CD14-positive monocyte (primary cell): ENCODE measurements around the gene MYO5C. TPM values are rescaled to one million over a fixed set of nuclear protein-coding genes. Genes with fewer than 3 reads are reported as not detected.

Source experiments
- DNase-seq, 3 donors: peaks; one replicate each; pipeline ENCODE4 v3.0.0-alpha.2; 2011 to 2022
- H2AFZ ChIP-seq: 2 replicates; pipeline ENCODE4 v1.6.0; 2012; ENCODE audit warnings: mild to moderate bottlenecking, low read depth, low read length, inconsistent platforms; ENCODE audit not compliant: insufficient read depth, poor library complexity, severe bottlenecking
- H3K27ac ChIP-seq, 2 donors: 1 replicate in 1 of 2; 2 replicates in 1 of 2; pipeline ENCODE4 v1.5.1; 2012 to 2013; ENCODE audit warnings: low read length in 2 of 2, control low read depth in 1 of 2, inconsistent platforms in 1 of 2, low read depth in 1 of 2, mild to moderate bottlenecking in 1 of 2
- H3K27me3 ChIP-seq, 2 donors: one replicate each; pipeline versions ENCODE4 v1.6.0 to v1.6.1; 2011 to 2013; ENCODE audit warnings: low read length in 2 of 2; ENCODE audit not compliant: control insufficient read depth in 2 of 2, insufficient read depth in 2 of 2
- H3K36me3 ChIP-seq, 2 donors: replicated peaks in 1 of 2; 1 replicate in 1 of 2; 2 replicates in 1 of 2; pipeline versions ENCODE4 v1.5.1 to v1.6.1; 2012 to 2013; ENCODE audit warnings: low read length in 2 of 2, control low read depth in 1 of 2, inconsistent platforms in 1 of 2, mild to moderate bottlenecking in 1 of 2; ENCODE audit not compliant: insufficient read depth in 2 of 2, control insufficient read depth in 1 of 2
- H3K4me1 ChIP-seq, 2 donors: 1 replicate in 1 of 2; 2 replicates in 1 of 2; pipeline versions ENCODE4 v1.5.1 to v1.6.1; 2012 to 2013; ENCODE audit warnings: low read length in 2 of 2, control low read depth in 1 of 2, inconsistent platforms in 1 of 2, mild to moderate bottlenecking in 1 of 2, moderate library complexity in 1 of 2; ENCODE audit not compliant: insufficient read depth in 2 of 2, control insufficient read depth in 1 of 2
- H3K4me2 ChIP-seq: replicated peaks from 2 replicates; pipeline ENCODE3; 2012; ENCODE audit warnings: low read length, moderate library complexity, mild to moderate bottlenecking; ENCODE audit not compliant: poor library complexity, severe bottlenecking; ENCODE audit errors: extremely low read depth
- H3K4me3 ChIP-seq, 3 experiments: fragments of 200-600 bp in 1 of 3; sonication (generic) in 1 of 3; replicated peaks in 1 of 3; 1 replicate in 2 of 3; 2 replicates in 1 of 3; pipeline ENCODE4 v1.5.1; 2011 to 2013; ENCODE audit warnings: low read length in 3 of 3, mild to moderate bottlenecking in 3 of 3, control low read depth in 2 of 3, low read depth in 2 of 3, inconsistent platforms in 1 of 3, moderate library complexity in 1 of 3
- H3K79me2 ChIP-seq: 2 replicates; pipeline ENCODE4 v1.6.0; 2012; ENCODE audit warnings: mild to moderate bottlenecking, control low read depth, inconsistent platforms, low read length, moderate library complexity; ENCODE audit not compliant: insufficient read depth
- H3K9ac ChIP-seq: 2 replicates; pipeline ENCODE4 v1.6.0; 2017; ENCODE audit warnings: low read length, mild to moderate bottlenecking; ENCODE audit not compliant: insufficient read depth, poor library complexity, severe bottlenecking
- H3K9me3 ChIP-seq, 2 donors: replicated peaks in 1 of 2; 1 replicate in 1 of 2; 2 replicates in 1 of 2; pipeline versions ENCODE4 v1.5.1 to v1.6.1; 2012 to 2013; ENCODE audit warnings: low read length in 2 of 2, control low read depth in 1 of 2; ENCODE audit not compliant: control insufficient read depth in 1 of 2, insufficient read depth in 1 of 2
- H4K20me1 ChIP-seq: 2 replicates; pipeline ENCODE4 v1.6.0; 2012; ENCODE audit warnings: mild to moderate bottlenecking, low read length, control low read depth, moderate library complexity; ENCODE audit not compliant: insufficient read depth
- H3K27ac Mint-ChIP-seq, 7 donors: one replicate each; pipeline ENCODE4 v1.8.0; 2020; ENCODE audit warnings: mild to moderate bottlenecking in 7 of 7, mixed read lengths in 7 of 7, moderate library complexity in 6 of 7, inconsistent platforms in 2 of 7
- H3K27me3 Mint-ChIP-seq, 3 donors: one replicate each; pipeline ENCODE4 v1.8.0; 2021 to 2022; ENCODE audit warnings: low read depth in 3 of 3, mild to moderate bottlenecking in 3 of 3, mixed read lengths in 3 of 3, moderate library complexity in 3 of 3, inconsistent platforms in 1 of 3
- H3K36me3 Mint-ChIP-seq, 2 donors: one replicate each; pipeline ENCODE4 v1.8.0; 2020; ENCODE audit warnings: mixed read lengths in 2 of 2, inconsistent platforms in 1 of 2, mild to moderate bottlenecking in 1 of 2
- H3K4me1 Mint-ChIP-seq: one replicate; pipeline ENCODE4 v1.8.0; 2020; ENCODE audit warnings: mild to moderate bottlenecking, mixed read lengths
- H3K4me3 Mint-ChIP-seq, 2 donors: one replicate each; pipeline ENCODE4 v1.8.0; 2020; ENCODE audit warnings: mild to moderate bottlenecking in 2 of 2, mixed read lengths in 2 of 2, moderate library complexity in 1 of 2
- H3K9me3 Mint-ChIP-seq, 7 donors: one replicate each; pipeline ENCODE4 v1.8.0; 2020 to 2022; ENCODE audit warnings: mixed read lengths in 7 of 7, mild to moderate bottlenecking in 6 of 7, moderate library complexity in 6 of 7, inconsistent platforms in 2 of 7
- WGBS: methylation state at CpG from one replicate; pipeline ENCODE4 v1.1.5; 2013; ENCODE audit warnings: missing lambda C conversion rate; ENCODE audit not compliant: insufficient coverage; 5-methylcytosine and 5-hydroxymethylcytosine counted together
- intact Hi-C, 2 donors: fragments of 100-400 bp; cut with micrococcal nuclease; formaldehyde crosslinking; loops; one replicate each; pipeline versions ENCODE4 v1.15.0 to v1.15.1; 2023
- polyA plus RNA-seq, 3 donors: library from polyadenylated mRNA; depleted of rRNA in 1 of 3; unstranded in 2 of 3; stranded (reverse) in 1 of 3; fragments of 300-500 nt in 2 of 3; fragments of >200 nt in 1 of 3; fragmentation: Illumina TruSeq in 2 of 3; gene quantifications; 1 replicate in 2 of 3; 2 replicates in 1 of 3; pipeline ENCODE4 v1.2.3, GENCODE V29; 2012 to 2021
- TF ChIP-seq, protein P1 (sequence below): fragments of 200-600 bp; IDR thresholded peaks from one replicate; pipeline ENCODE4 v1.8.0; 2022; ENCODE audit warnings: antibody characterized with exemption, mild to moderate bottlenecking

Gene MYO5C
- polyA plus RNA-seq, 3 donors: 0.20 TPM; not detected in 2

DNA sequence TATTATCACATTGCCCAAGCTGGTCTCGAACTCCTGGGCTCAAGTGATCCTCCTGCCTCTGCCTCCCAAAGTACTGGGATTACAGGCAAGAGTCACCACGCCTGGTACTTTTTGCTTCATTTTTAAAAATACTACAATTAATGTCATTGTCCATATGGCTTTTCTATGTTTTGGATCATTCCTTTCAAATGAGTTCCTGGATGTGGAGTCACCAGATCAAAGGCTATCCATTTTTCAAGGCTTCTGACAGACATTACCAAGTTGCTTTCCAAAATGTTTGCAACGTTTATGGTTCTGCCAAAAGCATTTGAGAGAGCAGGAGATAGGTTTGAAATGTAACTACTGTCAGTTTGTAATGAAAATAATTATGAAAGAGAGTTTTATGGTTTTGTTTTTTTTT is 148.8 kb downstream of the MYO5C start:
- Histone ChIP-seq H4K20me1 (no peaks in the 10 kb centered on the region), H3K4me1 (no peaks in the 10 kb centered on the region), H3K9ac (no peak overlapping the region), H3K79me2 (no peaks in the 10 kb centered on the region), H3K36me3 (no peaks in the 10 kb centered on the region), H3K27me3 (no peaks in the 10 kb centered on the region), H3K9me3 (no peaks in the 10 kb centered on the region), H3K4me2 (no peak overlapping the region), H3K27ac (no peak overlapping the region), H3K4me3 (no peak overlapping the region), H2AFZ (no peak overlapping the region)
- DNase-seq: no peak
- H3K4me1 Mint-ChIP-seq: no peaks in the 10 kb centered on the region
- WGBS: 100% methylated on average over 2 of the region's 3 CpGs
- no peak overlapping the region for H3K27ac Mint-ChIP-seq
- intact Hi-C loops: no loop called here
- H3K9me3 Mint-ChIP-seq: peaks cover 0 to 4% (median 0%) of the 10 kb centered on the region in 7 donors
- no peak overlapping the region for H3K4me3 Mint-ChIP-seq
- H3K27me3 Mint-ChIP-seq: peaks cover 2 to 6% (median 3%) of the 10 kb centered on the region in 3 donors
- peaks cover 0 to 5% of the 10 kb centered on the region in 2 donors for H3K36me3 Mint-ChIP-seq
- TF ChIP-seq, protein P1, sequence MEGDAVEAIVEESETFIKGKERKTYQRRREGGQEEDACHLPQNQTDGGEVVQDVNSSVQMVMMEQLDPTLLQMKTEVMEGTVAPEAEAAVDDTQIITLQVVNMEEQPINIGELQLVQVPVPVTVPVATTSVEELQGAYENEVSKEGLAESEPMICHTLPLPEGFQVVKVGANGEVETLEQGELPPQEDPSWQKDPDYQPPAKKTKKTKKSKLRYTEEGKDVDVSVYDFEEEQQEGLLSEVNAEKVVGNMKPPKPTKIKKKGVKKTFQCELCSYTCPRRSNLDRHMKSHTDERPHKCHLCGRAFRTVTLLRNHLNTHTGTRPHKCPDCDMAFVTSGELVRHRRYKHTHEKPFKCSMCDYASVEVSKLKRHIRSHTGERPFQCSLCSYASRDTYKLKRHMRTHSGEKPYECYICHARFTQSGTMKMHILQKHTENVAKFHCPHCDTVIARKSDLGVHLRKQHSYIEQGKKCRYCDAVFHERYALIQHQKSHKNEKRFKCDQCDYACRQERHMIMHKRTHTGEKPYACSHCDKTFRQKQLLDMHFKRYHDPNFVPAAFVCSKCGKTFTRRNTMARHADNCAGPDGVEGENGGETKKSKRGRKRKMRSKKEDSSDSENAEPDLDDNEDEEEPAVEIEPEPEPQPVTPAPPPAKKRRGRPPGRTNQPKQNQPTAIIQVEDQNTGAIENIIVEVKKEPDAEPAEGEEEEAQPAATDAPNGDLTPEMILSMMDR: no peak

DNA sequence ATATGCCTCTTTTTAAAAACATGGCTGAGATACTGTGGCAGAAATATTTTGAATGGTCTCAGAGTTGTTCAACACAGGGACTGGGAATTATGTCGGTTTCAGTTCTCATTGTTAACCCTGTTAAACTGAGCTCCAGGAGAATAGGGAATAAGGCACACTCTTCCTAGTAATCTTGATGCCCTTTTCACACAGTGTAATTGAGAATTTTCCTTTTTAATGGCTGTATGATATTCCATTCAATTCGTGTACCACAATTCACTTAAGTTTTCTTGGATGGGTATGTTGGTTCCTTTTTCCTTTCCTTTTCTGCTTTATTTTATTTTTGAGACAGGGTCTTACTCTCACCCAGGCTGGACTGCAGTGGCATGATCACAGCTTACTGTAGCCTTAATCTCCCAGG is 149.3 kb downstream of the MYO5C start:
- H3K4me2 ChIP-seq: no peak overlapping the region
- no peaks in the 10 kb centered on the region for H3K4me1 Mint-ChIP-seq
- no peaks in the 10 kb centered on the region for H3K27me3 ChIP-seq
- no peaks in the 10 kb centered on the region for H4K20me1 ChIP-seq
- DNase-seq: no peak
- H2AFZ ChIP-seq: no peak overlapping the region
- no peak overlapping the region for H3K4me3 Mint-ChIP-seq
- no peak overlapping the region for H3K9ac ChIP-seq
- H3K4me3 ChIP-seq: no peak overlapping the region
- TF ChIP-seq, protein P1: no peak
- WGBS: no CpG with 5 or more reads among the region's 2 CpGs
- no peaks in the 10 kb centered on the region for H3K36me3 ChIP-seq
- H3K27ac ChIP-seq: no peak overlapping the region
- no peaks in the 10 kb centered on the region for H3K4me1 ChIP-seq
- intact Hi-C loops: no loop called here
- peaks cover 0 to 5% of the 10 kb centered on the region in 2 donors for H3K36me3 Mint-ChIP-seq
- peaks cover 2 to 6% (median 3%) of the 10 kb centered on the region in 3 donors for H3K27me3 Mint-ChIP-seq
- peaks cover 0 to 4% (median 0%) of the 10 kb centered on the region in 7 donors for H3K9me3 Mint-ChIP-seq
- no peaks in the 10 kb centered on the region for H3K9me3 ChIP-seq
- H3K27ac Mint-ChIP-seq: no peak overlapping the region
- H3K79me2 ChIP-seq: no peaks in the 10 kb centered on the region
